Bronchial epithelial cell (primary cell): Measurements from ENCODE around the gene MBIP. TPM values are rescaled to one million over a fixed set of nuclear protein-coding genes. Genes with fewer than 3 reads are reported as not detected.

Source experiments
- DNase-seq: peaks from one replicate; pipeline ENCODE4 v3.0.0-alpha.2; 2010; ENCODE audit warnings: low read depth
- FAIRE-seq: peaks from 2 replicates; lab custom pipeline; 2011; peaks lifted over from hg19 to GRCh38; lab: Jason Lieb, UNC
- H3K27me3 ChIP-seq: 2 replicates; pipeline ENCODE4 v1.5.1; 2011; ENCODE audit warnings: low read length; ENCODE audit not compliant: control insufficient read depth, insufficient read depth
- H3K36me3 ChIP-seq: 2 replicates; pipeline ENCODE4 v1.5.1; 2011; ENCODE audit warnings: low read length; ENCODE audit not compliant: control insufficient read depth, insufficient read depth
- H3K4me3 ChIP-seq: 2 replicates; pipeline ENCODE4 v1.5.1; 2011; ENCODE audit warnings: mild to moderate bottlenecking, low read depth, low read length, control low read depth
- CTCF ChIP-seq: IDR thresholded peaks from 2 replicates; pipeline ENCODE4 v1.5.1; 2011; ENCODE audit warnings: mild to moderate bottlenecking, moderate library complexity, low read length, control low read depth, inconsistent platforms; ENCODE audit not compliant: insufficient read depth, severe bottlenecking
- total RNA-seq: library from RNA; depleted of rRNA; stranded (reverse); fragments of >200 nt; gene quantifications from 2 replicates; pipeline ENCODE4 v1.2.1, GENCODE V29; 2014

Gene MBIP
- 5.8 and 6.8 TPM in 2 replicates for total RNA-seq

GRCh38 chr14:36320200-36320896 lies at the start of gene MBIP:
Gene MBIP, minus strand, starts transcription at chr14:36320637. Its CDS starts 49 bp downstream, at chr14:36320588.
- no peaks in the 10 kb centered on the region for H3K36me3 ChIP-seq
- no peak for TF ChIP-seq CTCF
- FAIRE-seq (peak; percentile 58), DNase-seq (peak; percentile 93)
- peak within 1 kb of the TSS; percentile 88 for H3K4me3 ChIP-seq
- H3K27me3 ChIP-seq, result no peaks in the 10 kb centered on the region

- FAIRE-seq (no peak), DNase-seq (no peak)
- Histone ChIP-seq H3K36me3 (no peaks in the 10 kb centered on the region), H3K27me3 (no peaks in the 10 kb centered on the region), H3K4me3 (no peak overlapping the region)
- no peak for TF ChIP-seq CTCF
Measured at GRCh38 chr14:36367985-36368774, 47.7 kb upstream of the MBIP start.

GRCh38 chr14:36365766-36366165 lies 45.3 kb upstream of the MBIP start:
- H3K27me3 ChIP-seq, result no peaks in the 10 kb centered on the region
- H3K4me3 ChIP-seq, result no peak overlapping the region
- FAIRE-seq (no peak), DNase-seq (no peak)
- no peak for TF ChIP-seq CTCF
- no peaks in the 10 kb centered on the region for H3K36me3 ChIP-seq

DNA sequence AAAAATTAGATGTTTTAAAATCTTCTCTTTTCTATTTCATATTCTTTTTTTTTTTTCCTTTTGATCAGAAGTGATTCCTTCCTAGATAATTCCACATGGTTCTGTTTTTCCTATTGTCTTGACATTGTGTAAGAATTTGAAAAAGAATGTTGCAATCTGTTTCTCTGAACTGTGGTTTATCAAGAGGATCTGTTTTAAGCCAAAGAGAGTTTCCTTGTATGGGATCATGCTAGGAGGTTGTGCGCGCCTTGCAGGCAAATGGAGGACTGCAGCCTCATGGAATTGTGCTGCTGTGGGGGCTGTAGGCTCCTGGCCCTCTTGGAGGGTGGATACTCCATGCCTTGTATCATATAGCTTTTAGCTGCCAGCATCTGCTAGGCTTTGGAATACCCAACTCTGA lies 43.3 kb upstream of the MBIP start:
- DNase-seq (peak; percentile 11), FAIRE-seq (no peak)
- Histone ChIP-seq H3K4me3 (no peak overlapping the region), H3K27me3 (no peaks in the 10 kb centered on the region), H3K36me3 (no peaks in the 10 kb centered on the region)
- TF ChIP-seq CTCF, result no peak

- TF ChIP-seq CTCF, result no peak
- no peaks in the 10 kb centered on the region for H3K27me3 ChIP-seq
- FAIRE-seq, result no peak
- no peaks in the 10 kb centered on the region for H3K36me3 ChIP-seq
- DNase-seq, result no peak
- no peak overlapping the region for H3K4me3 ChIP-seq
Measured at GRCh38 chr14:36362648-36363047, 42.2 kb upstream of the MBIP start.
